Fibroblast of lung (primary cell): ENCODE data around the gene ERBB4.

Source experiments
- EZH2 ChIP-seq: IDR thresholded peaks from 2 replicates; pipeline ENCODE4 v1.5.1; 2012; ENCODE audit warnings: low read length, control low read depth, mild to moderate bottlenecking; ENCODE audit errors: missing control alignments
- TF ChIP-seq, protein P1 (sequence below), 2 donors: IDR thresholded peaks in 1 of 2; conservative IDR thresholded peaks in 1 of 2; 1 replicate in 1 of 2; 2 replicates in 1 of 2; pipeline ENCODE4 v1.5.1; 2011 to 2012; ENCODE audit warnings: low read length in 2 of 2, control low read depth in 1 of 2, inconsistent platforms in 1 of 2, low read depth in 1 of 2, mild to moderate bottlenecking in 1 of 2

DNA sequence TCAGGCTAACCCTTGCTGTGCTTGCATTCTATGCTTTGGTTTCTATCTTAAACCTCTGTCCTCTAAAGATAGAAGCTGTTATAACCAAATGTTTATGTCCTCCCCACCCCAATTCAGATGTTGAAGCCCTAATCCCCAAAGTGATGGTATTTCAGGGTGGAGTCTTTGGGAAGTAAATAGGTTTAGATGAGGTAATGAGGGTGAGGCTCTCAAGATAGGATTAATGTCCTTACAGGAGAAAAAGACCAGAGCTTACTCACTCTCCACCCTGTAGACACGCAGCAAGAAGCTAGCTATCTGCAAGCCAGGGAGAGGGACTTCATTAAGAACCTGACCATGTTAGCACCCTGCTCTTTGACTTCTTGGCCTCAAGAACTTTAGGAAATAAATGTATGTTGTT lies 362.5 kb downstream of the ERBB4 start:
- TF ChIP-seq, protein P1, sequence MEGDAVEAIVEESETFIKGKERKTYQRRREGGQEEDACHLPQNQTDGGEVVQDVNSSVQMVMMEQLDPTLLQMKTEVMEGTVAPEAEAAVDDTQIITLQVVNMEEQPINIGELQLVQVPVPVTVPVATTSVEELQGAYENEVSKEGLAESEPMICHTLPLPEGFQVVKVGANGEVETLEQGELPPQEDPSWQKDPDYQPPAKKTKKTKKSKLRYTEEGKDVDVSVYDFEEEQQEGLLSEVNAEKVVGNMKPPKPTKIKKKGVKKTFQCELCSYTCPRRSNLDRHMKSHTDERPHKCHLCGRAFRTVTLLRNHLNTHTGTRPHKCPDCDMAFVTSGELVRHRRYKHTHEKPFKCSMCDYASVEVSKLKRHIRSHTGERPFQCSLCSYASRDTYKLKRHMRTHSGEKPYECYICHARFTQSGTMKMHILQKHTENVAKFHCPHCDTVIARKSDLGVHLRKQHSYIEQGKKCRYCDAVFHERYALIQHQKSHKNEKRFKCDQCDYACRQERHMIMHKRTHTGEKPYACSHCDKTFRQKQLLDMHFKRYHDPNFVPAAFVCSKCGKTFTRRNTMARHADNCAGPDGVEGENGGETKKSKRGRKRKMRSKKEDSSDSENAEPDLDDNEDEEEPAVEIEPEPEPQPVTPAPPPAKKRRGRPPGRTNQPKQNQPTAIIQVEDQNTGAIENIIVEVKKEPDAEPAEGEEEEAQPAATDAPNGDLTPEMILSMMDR (conservative IDR thresholded peaks at IDR 0.05 in 1 of 2, IDR thresholded peaks at IDR 0.05 in 1 of 2; ENCODE audit: low read depth in 1 of 2, low read length in 2 of 2), result no peak
- TF ChIP-seq EZH2, result no peak
